Keratinocyte (primary cell): ENCODE results near the gene HHATL.

Experiments used
- EZH2 ChIP-seq: IDR thresholded peaks from one replicate; pipeline ENCODE4 v1.6.1; 2012; ENCODE audit warnings: inconsistent platforms, mild to moderate bottlenecking, low read length, moderate library complexity
- TF ChIP-seq, protein P1 (sequence below), 3 experiments: IDR thresholded peaks in 1 of 3; conservative IDR thresholded peaks in 1 of 3; optimal IDR thresholded peaks in 1 of 3; 2 replicates in 2 of 3; 3 replicates in 1 of 3; pipeline versions ENCODE3 to v1.5.1; 2011; ENCODE audit warnings: low read length in 3 of 3, mild to moderate bottlenecking in 3 of 3, moderate library complexity in 2 of 3, control low read depth in 1 of 3, inconsistent platforms in 1 of 3; ENCODE audit not compliant: insufficient read depth in 2 of 3; ENCODE audit errors: extremely low read depth in 1 of 3

DNA sequence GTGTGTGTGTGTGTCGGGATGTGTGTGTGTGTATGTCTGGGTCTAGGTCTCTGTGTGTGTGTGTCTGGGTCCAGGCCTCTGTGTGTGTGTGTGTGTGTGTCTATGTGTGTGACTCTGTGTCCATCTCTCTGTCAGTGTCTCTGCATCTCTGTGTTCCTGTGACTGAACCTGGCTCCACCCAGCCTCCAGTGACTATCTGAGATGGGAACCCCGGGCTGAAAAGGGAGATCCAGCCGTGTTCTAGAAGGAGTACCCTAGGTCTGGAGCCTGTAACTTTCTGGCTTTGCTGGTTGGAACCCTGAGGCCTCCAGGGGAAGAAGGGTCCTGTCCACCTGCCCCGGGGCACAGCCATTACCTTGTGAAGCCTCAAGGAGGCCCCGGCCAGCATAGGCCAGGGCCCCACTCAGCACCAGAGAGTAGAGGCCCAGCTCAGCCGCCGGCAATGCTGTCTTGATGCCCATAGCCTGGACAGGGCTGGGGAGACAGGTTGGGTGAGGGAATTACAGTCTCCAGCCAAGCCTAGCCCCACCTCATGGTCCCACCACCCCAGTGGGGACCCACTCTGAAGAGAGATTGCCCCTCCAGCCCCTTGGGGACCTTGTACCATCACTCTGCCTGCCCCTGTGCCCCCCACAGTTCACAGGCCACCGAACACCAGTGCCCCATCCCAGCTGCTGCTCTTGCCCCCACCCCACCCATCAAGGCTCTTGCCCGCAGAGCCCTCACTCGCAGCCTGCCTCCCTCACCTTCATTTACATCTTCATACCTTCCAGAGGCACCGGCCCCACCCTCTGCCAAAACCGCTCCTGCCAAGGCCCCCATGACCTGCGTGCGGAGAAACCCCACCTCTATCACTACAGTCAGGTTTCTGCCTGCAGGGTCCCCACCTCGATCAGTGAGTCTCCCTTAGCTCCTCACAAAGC lies 2.0 kb downstream of the HHATL start:
- TF ChIP-seq, protein P1, sequence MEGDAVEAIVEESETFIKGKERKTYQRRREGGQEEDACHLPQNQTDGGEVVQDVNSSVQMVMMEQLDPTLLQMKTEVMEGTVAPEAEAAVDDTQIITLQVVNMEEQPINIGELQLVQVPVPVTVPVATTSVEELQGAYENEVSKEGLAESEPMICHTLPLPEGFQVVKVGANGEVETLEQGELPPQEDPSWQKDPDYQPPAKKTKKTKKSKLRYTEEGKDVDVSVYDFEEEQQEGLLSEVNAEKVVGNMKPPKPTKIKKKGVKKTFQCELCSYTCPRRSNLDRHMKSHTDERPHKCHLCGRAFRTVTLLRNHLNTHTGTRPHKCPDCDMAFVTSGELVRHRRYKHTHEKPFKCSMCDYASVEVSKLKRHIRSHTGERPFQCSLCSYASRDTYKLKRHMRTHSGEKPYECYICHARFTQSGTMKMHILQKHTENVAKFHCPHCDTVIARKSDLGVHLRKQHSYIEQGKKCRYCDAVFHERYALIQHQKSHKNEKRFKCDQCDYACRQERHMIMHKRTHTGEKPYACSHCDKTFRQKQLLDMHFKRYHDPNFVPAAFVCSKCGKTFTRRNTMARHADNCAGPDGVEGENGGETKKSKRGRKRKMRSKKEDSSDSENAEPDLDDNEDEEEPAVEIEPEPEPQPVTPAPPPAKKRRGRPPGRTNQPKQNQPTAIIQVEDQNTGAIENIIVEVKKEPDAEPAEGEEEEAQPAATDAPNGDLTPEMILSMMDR (optimal IDR thresholded peaks at IDR 0.05 in 1 of 3, IDR thresholded peaks at IDR 0.05 in 1 of 3, conservative IDR thresholded peaks at IDR 0.05 in 1 of 3; ENCODE audit: extremely low read depth in 1 of 3, insufficient read depth in 2 of 3, low read length in 3 of 3): no peak
- no peak for TF ChIP-seq EZH2
